ENCODE results near the gene FAM168A.

FAM168A gene

GRCh38 chr11:73468590-73469161 is 129.2 kb downstream of the FAM168A start:
- peaks cover 3% of the 10 kb centered on the region for H3K36me3 ChIP-seq
- H3K4me3 ChIP-seq (ENCODE audit: low read depth in 1 of 2, low read length in 1 of 2), result no peak overlapping the region
- no peaks in the 10 kb centered on the region for H3K27me3 ChIP-seq
- H3K9me3 ChIP-seq, result no peaks in the 10 kb centered on the region
- TF ChIP-seq, protein P1, sequence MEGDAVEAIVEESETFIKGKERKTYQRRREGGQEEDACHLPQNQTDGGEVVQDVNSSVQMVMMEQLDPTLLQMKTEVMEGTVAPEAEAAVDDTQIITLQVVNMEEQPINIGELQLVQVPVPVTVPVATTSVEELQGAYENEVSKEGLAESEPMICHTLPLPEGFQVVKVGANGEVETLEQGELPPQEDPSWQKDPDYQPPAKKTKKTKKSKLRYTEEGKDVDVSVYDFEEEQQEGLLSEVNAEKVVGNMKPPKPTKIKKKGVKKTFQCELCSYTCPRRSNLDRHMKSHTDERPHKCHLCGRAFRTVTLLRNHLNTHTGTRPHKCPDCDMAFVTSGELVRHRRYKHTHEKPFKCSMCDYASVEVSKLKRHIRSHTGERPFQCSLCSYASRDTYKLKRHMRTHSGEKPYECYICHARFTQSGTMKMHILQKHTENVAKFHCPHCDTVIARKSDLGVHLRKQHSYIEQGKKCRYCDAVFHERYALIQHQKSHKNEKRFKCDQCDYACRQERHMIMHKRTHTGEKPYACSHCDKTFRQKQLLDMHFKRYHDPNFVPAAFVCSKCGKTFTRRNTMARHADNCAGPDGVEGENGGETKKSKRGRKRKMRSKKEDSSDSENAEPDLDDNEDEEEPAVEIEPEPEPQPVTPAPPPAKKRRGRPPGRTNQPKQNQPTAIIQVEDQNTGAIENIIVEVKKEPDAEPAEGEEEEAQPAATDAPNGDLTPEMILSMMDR (IDR thresholded peaks at IDR 0.05), result no peak
- H3K4me1 ChIP-seq (ENCODE audit: control insufficient read depth in 1 of 2, insufficient read depth in 1 of 2, low read depth in 1 of 2, low read length in 1 of 2), result peaks cover 0 to 4% of the 10 kb centered on the region in 2 experiments
- H3K27ac ChIP-seq, result no peak overlapping the region

- no peak overlapping the region for H3K27ac ChIP-seq
- H3K9me3 ChIP-seq, result no peaks in the 10 kb centered on the region
- H3K27me3 ChIP-seq, result no peaks in the 10 kb centered on the region
- H3K4me1 ChIP-seq (ENCODE audit: control insufficient read depth in 1 of 2, insufficient read depth in 1 of 2, low read depth in 1 of 2, low read length in 1 of 2), result peaks cover 6% of the 10 kb centered on the region in 2 experiments
- peaks cover 3% of the 10 kb centered on the region for H3K36me3 ChIP-seq
- TF ChIP-seq, protein P1 (IDR thresholded peaks at IDR 0.05), result no peak
- H3K4me3 ChIP-seq (ENCODE audit: low read depth in 1 of 2, low read length in 1 of 2), result no peak overlapping the region
These were observed 130.4 kb downstream of the FAM168A start for GRCh38 chr11:73467505-73467904.

GRCh38 chr11:73466643-73467042 is 131.3 kb downstream of the FAM168A start:
- peaks cover 15% of the 10 kb centered on the region in 2 experiments for H3K4me1 ChIP-seq (ENCODE audit: control insufficient read depth in 1 of 2, insufficient read depth in 1 of 2, low read depth in 1 of 2, low read length in 1 of 2)
- TF ChIP-seq, protein P1 (IDR thresholded peaks at IDR 0.05), result no peak
- no peak overlapping the region for H3K4me3 ChIP-seq (ENCODE audit: low read depth in 1 of 2, low read length in 1 of 2)
- no peaks in the 10 kb centered on the region for H3K9me3 ChIP-seq
- H3K27me3 ChIP-seq, result no peaks in the 10 kb centered on the region
- peaks cover 3% of the 10 kb centered on the region for H3K36me3 ChIP-seq
- no peak overlapping the region for H3K27ac ChIP-seq

DNA sequence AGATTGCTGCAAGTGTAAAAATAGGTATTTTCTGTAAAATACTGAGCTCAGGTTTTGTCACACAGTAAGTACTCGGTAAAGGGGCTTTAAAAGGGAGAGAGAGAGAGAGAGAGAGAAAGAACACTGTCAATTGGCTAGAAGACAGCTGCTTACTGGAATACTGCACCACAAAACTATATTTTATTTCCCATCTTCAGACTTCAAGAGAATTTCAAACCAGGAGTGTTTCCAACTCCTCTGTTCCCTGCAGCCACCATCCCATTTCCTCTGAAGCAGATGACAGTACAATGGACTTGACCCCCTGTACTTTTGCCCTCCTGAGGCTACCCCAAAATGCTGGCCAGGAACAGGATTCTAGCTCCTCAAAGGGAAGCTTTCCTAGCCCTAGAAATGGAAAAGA is 132.0 kb downstream of the FAM168A start:
- Histone ChIP-seq H3K27me3 (no peaks in the 10 kb centered on the region), H3K4me3 (ENCODE audit: low read depth in 1 of 2, low read length in 1 of 2) (no peak overlapping the region), H3K36me3 (peaks cover 3% of the 10 kb centered on the region), H3K4me1 (ENCODE audit: control insufficient read depth in 1 of 2, insufficient read depth in 1 of 2, low read depth in 1 of 2, low read length in 1 of 2) (peaks cover 17 to 22% of the 10 kb centered on the region in 2 experiments), H3K9me3 (no peaks in the 10 kb centered on the region), H3K27ac (no peak overlapping the region)
- TF ChIP-seq, protein P1 (IDR thresholded peaks at IDR 0.05), result no peak

DNA sequence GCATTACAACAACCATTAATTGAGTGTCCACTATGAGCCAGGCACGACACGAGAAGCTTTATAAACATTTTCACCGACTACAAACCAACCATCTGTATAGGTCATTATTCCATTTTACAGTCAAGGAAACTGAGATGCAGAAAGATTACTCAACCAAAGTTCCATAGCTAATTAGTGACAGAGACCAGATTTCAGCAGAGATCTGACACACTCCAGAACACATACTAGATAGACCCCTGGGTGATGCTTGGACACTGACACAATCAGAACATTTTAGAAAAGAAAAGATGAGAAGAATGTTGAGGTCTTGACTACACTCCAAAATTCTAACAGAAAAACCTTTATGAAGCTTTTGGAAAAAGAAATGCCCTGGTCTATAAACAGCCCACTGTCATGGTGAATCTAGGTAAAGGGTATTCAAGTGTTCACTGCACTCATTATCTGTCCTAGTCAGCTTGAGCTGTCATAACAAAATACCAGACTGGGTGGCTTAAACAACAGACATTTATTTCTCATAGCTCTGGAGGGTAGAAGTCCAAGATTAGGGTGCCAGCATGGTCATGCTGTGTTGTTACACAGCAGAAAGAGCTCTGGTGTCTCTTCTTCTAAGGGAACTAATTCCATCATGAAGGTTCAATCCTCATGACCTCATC is 132.8 kb downstream of the FAM168A start:
- Histone ChIP-seq H3K27ac (no peak overlapping the region), H3K4me3 (ENCODE audit: low read depth in 1 of 2, low read length in 1 of 2) (no peak overlapping the region), H3K36me3 (peaks cover 2% of the 10 kb centered on the region), H3K27me3 (no peaks in the 10 kb centered on the region), H3K9me3 (no peaks in the 10 kb centered on the region), H3K4me1 (ENCODE audit: control insufficient read depth in 1 of 2, insufficient read depth in 1 of 2, low read depth in 1 of 2, low read length in 1 of 2) (peaks cover 17 to 22% of the 10 kb centered on the region in 2 experiments)
- TF ChIP-seq, protein P1 (IDR thresholded peaks at IDR 0.05), result no peak
